ENCODE data around the gene TGFB3. TPM values are rescaled to one million over a fixed set of nuclear protein-coding genes. Genes with fewer than 3 reads are reported as not detected.
A peak's percentile ranks its signal among the peaks of the same experiment; 100 is the strongest.
"Not testable (repeated sequence)": the region's sequence is repeated elsewhere in the genome, so short reads cannot be mapped to it uniquely, and the experiment has no call there.

The TGFB3 gene
- total RNA-seq, 1 donor from 2014 or later: 2.6 TPM

DNA sequence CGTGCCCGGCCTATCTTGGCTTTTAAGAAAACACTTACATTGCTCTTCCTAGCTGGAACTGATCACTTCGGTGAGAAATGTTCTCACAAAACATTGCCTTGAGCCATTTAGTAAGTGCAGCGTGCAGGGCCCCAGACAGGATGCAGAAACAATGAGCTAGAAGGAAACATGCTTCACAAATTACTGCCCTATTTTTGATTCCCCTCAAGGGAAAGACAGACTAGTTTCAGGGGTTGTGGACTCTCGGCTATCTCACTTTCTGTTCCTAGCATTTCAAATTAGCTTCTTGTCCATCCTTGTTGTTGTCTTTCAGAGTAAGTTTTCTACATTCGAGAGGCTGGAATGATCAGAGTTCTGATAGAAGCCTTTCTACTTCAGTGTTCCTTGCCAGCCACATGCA lies 21.6 kb downstream of the TGFB3 start:
- DNase-seq (ENCODE audit: low read depth, low spot score): no peak

DNA sequence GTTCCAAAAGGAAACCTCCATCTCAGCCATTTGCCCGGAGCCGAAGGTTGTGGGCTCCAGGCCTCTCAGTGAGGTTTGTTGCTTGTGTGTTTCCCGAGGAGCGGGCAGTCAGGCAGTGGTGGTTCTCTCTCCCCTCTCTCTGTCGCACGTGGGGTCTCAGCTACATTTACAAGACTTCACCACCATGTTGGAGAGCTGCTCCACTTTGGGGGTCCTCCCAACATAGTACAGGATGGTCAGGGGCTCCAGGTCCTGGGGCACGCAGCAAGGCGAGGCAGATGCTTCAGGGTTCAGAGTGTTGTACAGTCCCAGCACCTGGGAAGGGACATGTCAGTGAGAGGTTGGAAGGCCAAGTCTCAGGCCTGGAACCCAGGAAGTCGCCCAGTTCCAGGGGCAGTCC lies 22.8 kb downstream of the TGFB3 start:
- DNase-seq (ENCODE audit: low read depth, low spot score): no peak

DNA sequence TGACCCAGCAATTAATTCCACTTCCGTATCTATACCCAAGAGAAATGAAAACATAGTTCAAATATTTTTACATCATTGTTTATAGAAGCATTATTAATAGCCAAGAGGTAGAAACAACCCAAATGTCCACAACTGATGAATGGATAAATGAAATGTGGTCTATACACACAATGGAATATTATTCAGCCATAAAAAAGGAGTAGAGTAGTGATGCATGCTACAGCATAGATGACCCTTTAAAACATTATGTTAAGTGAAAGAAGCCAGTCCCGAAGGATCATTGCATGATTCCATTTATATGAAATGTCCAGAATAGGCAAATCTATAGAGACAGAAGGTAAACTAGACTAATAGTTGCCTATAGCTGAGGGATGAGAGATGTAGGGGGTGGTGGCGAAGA lies 29.3 kb downstream of the TGFB3 start:
- no peak for DNase-seq (ENCODE audit: low read depth, low spot score)

DNA sequence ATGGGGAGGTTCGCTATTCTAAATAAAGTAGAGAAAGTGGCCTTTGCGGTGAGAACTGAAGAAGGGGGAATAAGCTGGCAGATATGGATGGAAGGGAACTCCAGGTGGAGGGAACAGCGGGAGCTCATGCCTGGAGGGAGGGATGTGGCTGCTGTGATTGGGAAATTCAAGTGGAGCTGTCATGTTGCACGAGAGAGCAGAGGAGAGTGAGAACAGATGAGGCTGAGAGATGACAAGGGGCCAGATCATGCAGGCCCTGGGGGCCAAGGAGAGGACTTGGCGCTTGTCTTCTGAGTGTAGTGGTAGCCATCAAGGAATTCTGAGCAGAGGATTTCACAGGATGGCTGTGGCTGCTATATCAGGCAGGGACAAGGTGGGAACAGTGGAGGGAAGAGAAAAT lies 35.0 kb downstream of the TGFB3 start:
- no peak for DNase-seq (ENCODE audit: low read depth, low spot score)

DNA sequence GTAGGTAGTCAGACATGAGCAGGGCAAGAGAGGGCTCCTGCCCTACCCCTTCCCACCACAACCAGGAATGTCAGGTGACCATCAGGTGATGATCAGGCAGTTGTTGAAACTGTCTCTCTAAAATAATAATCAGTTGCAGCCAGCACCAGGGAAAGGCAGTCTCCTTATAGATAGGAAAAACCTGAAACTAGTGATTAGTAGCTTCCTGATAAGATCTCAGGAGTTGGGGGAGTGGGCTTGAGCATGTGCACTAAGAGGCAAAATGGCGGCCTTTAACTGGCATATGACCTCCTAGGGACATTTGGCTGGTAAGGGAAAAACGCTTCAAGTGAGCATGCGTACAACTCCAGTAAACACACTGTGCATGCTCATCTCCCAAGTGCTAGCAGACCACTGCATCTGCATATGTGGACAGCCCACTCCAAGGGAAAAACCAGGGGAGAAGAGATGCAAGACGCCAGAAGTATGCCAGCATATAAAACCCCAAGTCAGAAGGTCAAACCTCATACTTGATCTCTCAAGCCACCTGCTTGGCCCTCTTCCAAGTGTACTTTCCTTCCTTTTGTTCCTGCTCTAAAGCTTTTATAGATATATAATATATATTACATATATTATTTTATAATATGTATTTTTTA lies 37.1 kb downstream of the TGFB3 start:
- DNase-seq (ENCODE audit: low read depth, low spot score): no peak

DNA sequence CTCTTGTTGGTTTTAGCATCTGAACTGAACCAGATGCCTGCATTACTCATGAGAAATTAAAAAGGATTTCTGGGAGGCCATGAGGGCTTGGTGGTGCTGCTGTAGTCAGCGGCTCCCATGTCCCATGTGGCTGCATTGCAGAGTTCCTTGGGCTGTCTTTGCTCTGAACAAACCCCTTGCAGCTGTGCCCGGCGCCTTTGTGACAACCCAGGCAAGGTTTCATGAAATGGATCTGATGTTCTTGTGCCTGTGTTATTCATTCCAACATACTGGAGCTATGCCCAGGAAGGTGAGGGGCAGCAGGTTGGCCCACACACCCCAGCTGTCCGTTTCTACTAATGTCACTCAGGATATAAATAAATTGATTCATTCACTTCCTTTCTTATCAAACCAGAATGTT lies 40.8 kb downstream of the TGFB3 start:
- no peak for DNase-seq (ENCODE audit: low read depth, low spot score)

DNA sequence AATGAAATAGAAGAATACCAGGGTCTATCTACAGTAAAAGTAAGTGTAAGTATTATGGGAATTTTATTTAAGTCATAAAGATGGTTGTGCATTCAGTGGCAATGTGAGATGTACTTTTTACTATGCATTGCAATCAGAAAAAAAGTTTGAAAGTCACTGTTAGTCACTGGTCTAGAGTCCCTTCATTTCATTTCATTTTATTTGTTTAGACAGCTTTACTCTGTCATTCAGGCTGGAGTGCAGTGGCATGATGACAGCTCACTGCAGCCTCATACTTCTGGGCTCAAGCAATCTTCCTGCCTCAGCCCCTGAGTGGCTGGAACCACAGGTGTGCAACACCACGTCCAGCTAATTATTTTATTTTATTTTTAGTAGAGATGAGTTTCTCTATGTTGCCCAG lies 42.6 kb downstream of the TGFB3 start:
- DNase-seq (ENCODE audit: low read depth, low spot score): no peak

DNA sequence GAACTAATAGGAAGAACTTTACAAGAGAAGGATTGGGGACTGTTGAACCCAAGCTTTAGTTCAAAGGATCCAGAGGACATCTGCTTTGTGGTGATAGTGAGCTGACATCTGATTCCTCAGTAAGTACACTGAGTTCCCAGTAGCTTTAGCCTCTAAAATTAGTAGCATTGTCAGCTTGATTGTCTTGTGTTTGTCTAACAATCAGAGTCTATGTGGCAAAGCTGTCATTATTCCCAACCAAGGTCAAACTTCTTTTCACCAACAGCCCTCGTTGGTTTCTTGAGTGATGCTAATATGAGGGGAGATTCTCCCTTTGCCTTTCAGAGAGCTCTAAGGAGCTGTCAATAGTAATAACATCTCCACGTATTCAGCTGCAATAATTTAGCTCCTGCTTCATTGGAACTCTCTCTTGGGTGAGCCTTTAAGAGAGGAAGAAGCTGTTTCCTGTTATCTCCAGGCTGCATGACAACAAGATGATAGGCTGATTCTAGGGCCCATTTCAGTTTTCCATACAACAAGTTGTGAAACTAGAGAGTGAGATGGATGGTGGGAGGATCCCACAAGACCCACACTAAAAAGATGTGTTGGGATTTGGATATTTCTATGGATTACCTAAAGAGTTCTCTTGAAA lies 46.7 kb downstream of the TGFB3 start:
- no peak for DNase-seq (ENCODE audit: low read depth, low spot score)

DNA sequence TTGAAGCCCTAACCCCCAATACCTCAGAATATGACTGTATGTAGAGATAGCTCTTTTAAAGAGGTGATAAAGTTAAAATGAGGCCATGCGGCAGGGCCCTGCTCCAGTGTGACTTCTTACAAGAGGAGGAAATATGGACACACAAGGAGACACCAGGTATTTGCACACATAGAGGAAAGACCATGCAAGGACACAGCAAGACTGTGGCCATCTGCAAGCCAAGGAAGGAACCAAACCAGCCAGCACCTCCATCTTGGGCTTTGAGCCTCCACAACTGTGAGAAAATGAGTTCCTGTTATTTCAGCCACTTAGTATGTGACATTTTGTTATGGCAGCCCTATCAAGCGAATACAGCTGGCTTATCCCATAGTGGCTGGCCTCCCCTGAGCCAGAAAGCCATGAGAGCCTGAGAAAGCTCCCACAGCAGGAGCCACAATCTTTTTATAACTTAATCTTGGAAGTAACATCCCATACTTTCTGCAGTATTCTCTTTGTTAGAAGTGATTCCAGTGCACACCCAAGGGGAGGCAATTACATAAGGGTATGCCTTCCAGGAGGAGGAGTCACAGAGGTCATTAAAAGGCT lies 48.0 kb downstream of the TGFB3 start:
- no peak for DNase-seq (ENCODE audit: low read depth, low spot score)

DNA sequence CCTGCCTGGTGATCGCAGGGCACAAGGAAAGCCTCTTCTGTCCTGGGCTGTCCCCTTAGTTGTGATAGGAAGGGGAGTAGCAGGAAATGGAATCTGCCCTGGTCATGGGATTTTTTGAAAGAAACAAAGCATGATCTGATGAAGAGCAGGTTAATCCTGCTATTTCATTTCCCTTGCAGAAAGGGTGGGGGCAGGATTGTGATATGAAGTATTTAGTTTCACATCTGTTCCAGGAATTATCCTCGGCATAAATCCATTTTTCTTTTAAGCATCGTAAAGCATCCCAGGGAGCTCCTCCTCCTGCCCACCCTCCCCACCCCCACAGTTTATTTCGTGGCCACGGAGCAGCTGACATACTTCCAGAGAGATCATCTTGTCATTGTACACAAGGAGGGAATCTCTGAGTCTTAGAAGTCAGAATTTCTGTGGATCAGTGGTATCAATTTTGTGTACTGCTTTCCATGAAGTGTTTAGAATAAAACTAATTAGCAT lies 53.1 kb downstream of the TGFB3 start:
- no peak for DNase-seq (ENCODE audit: low read depth, low spot score)

DNA sequence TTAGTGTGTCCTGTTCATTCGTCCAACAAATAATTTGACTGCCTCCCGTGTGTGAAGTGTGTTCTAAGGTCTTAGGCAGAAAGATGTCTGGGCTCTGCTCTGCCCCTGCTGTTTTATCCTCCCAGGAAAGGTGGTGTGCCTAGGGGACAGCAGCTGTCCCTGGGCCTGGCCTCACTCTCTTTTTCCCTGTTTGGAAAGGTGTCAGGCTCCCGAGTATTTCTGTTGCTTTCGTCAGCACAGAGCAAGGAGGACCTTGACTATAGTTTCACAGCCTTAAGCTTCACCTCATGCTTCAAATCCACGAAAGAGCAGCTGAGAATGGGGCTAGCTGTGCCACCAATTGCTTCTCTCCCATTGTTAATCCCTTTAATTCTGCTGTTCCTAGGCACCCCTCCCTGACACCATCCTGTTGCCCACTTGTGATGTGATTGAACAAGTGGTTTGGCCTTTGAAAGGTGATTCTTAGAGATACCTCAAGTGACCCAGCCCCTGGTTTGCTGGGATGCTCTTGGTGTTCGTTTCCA lies 54.2 kb downstream of the TGFB3 start:
- no peak for DNase-seq (ENCODE audit: low read depth, low spot score)

DNA sequence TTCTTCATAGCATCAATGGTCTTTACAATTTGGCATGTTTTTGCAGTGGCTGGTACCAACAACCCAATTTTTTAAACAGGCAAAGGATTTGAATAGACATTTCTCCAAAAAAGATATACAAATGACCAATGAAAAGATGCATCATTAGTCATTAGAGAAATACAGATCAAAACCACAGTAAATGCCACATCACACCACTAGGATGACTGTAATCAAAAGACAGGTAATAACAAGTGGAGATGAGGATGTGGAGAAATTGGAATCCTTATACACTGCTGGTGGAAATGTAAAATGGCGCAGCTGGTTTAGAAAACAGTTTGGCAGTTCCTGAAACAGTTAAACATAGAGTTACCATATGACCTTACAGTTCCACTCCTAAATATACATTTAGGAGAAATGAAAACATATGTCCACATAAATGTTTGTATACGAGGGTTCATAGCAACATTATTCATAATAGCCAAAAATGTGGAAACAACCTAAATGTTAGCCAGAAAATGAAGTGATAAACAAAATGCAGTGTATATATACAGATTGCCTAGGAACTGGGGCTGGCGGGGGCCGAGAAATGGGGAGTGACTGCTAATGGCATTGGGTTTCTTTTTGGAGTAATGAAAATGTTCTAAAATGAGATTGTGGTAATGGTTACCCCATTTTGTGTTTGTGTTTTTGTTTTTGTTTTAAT lies 55.2 kb downstream of the TGFB3 start:
- DNase-seq (ENCODE audit: low read depth, low spot score): no peak

DNA sequence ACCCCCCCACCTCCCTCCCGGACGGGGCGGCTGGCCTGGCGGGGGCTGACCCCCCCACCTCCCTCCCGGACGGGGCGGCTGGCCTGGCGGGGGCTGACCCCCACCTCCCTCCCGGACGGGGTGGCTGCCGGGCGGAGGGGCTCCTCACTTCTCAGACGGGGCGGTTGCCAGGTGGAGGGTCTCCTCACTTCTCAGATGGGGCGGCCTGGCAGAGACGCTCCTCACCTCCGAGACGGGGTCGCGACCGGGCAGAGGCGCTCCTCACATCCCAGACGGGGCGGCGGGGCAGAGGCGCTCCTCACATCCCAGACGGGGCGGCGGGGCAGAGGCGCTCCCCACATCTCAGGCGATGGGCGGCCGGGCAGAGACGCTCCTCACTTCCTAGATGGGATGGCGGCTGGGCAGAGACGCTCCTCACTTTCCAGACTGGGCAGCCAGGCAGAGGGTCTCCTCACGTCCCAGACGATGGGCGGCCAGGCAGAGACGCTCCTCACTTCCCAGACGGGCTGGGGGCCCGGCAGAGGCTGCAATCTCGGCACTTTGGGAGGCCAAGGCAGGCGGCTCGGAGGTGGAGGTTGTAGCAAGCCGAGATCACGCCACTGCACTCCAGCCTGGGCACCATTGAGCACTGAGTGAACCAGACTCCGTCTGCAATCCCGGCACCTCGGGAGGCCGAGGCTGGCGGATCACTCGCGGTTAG lies 56.5 kb downstream of the TGFB3 start:
- not testable (repeated sequence) for DNase-seq (ENCODE audit: low read depth, low spot score)

DNA sequence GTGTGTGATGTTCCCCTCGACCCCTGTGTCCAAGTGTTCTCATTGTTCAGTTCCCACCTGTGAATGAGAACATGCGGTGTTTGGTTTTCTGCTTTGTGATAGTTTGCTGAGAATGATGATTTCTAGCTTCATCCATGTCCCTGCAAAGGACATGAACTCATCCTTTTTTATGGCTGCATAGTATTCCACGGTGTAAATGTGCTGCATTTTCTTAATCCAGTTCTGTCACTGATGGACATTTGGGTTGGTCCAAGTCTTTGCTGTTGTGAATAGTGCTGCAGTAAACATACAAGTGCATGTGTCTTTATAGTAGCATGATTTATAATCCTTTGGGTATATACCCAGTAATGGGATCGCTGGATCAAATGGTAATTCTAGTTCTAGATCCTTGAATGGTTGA lies 61.4 kb downstream of the TGFB3 start:
- DNase-seq (ENCODE audit: low read depth, low spot score): not testable (repeated sequence)

DNA sequence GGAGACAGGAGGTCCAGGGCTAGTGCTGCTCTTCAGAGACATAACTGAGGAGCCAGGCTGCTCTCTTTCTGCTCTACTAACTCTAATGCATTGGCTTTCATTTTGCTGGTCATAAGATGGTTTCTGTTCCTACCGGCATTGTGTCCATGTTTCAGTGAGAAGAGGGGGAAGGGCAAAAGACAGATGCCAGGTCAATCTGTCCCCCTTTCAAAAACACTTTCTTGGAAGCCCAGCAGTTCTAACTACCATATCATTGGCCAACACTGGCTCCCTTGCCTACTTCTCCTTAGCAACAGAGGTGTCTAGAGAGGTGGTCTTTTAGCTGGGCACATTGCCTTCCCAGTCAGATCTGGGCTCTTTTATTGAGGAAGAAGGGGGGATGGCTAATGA lies 63.9 kb downstream of the TGFB3 start:
- DNase-seq (ENCODE audit: low read depth, low spot score): no peak

DNA sequence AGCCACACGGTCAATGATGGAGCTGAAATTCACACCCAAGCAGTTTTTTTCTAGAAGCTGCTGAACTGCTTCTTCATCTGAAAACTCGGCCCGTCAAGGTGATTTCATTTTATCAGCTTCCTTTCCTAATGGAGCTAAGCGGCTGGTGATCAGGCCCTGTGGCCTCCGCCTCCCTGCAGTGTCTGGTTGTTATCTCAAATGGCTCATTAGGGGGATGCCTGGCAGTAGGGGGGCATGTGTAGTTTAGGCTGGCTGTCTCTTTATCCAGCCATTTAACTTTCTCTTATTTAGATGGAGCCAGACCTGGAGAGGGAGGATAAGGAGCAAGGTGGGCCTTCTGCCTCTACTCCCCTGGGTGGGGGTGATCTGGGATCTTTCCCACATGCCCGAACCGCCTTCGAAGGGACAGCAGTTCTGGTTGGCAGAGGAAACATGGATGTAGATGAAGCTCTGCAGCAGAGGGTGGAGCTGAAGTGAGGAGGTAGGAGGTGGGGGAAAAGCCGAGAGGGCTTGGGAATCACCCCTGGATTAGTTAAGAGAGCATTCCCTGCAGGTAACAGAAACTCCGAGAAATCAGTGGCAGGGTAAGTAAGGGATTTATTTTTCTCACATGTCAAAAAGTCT lies 64.4 kb downstream of the TGFB3 start:
- no peak for DNase-seq (ENCODE audit: low read depth, low spot score)

DNA sequence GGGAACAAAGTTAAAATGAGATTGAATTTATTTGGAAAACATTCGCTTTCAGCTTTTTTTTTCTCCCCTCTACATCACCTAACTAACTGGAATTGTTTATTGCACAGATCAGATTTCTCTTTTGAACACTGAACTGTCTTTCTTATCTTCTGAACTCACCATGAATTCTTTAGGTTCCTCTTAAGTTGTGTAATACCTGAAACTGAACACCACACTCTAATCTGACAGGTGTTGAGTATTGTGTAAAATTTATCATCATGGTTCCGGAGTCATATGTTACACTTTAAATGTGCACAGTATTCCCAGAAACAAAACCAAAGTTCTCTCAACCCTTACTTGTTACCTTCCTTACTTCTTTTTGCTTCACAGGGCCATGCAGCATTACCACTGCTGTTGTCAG lies 66.8 kb downstream of the TGFB3 start:
- no peak for DNase-seq (ENCODE audit: low read depth, low spot score)

DNA sequence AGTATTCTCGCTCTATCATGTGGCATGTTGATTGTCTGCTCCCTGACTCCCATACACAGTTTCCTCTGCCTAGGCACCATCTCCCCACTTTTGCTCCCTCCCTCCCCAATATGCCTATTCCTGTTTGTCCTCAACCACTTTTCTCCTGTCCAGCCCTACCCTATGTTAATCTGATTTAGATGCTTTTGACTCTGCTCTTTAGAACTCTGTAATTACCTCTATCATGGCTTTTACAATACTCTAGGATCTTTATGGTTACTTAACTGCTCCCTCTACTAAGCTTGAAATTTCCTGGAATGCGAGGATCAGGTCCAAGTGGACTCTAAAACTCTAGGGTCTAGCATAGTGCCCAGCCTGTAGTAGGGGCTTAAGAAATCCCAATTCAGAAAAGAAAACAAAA lies 68.6 kb downstream of the TGFB3 start:
- no peak for DNase-seq (ENCODE audit: low read depth, low spot score)

DNA sequence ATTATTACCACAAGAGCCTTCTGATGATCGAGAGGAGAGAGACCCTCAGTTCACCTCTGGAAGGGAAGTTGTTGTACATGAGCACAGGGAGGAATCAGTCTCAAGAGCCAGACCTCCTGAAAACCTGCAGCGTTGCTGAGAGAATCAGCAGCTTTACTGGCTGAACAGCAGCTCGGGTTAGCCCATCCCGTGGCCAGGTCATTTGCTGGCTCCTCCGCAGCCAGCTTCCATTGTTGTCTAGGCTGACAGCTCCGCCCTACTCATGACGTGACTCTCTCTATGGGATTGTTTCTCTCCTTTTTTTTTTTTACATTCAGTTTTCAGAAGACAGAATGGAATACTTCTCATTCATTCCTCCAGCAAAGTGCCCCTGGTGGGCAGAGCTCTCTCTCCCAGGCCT lies 69.9 kb downstream of the TGFB3 start:
- peak; percentile 40 for DNase-seq (ENCODE audit: low read depth, low spot score)

DNA sequence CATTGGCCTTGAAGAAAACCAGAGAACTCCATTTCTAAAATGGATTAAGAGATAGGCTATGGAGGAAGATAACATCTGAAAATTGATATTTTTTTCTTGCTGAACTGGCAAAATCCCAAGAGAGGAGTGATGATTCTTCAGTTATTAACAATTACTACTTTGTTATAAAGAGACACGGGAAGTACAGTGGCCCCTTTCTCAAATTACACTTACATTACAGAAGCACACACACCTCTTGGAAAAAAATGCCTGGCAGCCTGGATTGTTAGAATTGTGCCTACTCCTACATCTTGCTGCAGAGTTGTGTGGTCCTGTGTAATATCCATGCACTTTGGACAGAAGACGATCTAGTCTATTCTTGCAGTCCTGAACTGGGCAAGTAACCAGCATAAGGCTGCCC lies 71.7 kb downstream of the TGFB3 start:
- DNase-seq (ENCODE audit: low read depth, low spot score): no peak

DNA sequence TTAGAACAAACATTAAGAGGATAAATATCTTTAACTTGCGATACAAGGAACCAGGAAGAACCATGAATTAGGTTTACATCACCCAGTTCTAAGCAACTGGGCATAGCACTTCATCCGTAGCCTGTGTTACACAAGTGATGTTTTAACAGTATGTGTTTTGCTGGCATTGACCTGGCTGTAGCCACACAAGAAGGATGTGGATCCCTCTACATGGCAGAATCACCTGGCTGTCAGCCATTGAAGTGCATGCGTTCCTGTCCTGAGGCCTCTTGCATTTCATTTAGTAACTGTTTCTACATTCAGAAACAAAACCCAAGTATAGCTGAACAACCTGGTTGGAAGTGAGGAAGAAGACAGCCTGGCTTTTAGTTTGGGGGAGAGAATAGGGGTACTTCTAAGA lies 72.2 kb downstream of the TGFB3 start:
- no peak for DNase-seq (ENCODE audit: low read depth, low spot score)
